Uterus (tissue), 4 donors: ENCODE results near the gene BUD31. TPM values are rescaled to one million over a fixed set of nuclear protein-coding genes. Genes with fewer than 3 reads are reported as not detected.

Experiments
- DNase-seq, 2 donors: peaks; one replicate each; pipeline ENCODE4 v3.0.0-alpha.2; 2019 to 2020
- H3K27ac ChIP-seq, 2 donors: fragments of 200-600 bp; sonication (generic); 1 replicate in 1 of 2; 2 replicates in 1 of 2; pipeline ENCODE4 v1.5.1; 2016 to 2018
- H3K27me3 ChIP-seq, 2 donors: fragments of 200-600 bp; sonication (generic); one replicate each; pipeline ENCODE4 v1.5.1; 2018 to 2019; ENCODE audit warnings: control low read depth in 1 of 2
- H3K36me3 ChIP-seq, 2 donors: fragments of 200-600 bp; sonication (generic); one replicate each; pipeline ENCODE4 v1.5.1; 2019; ENCODE audit warnings: control low read depth in 1 of 2
- H3K4me1 ChIP-seq, 2 donors: fragments of 200-600 bp; sonication (generic); one replicate each; pipeline ENCODE4 v1.5.1; 2018 to 2019; ENCODE audit warnings: control low read depth in 1 of 2
- H3K4me3 ChIP-seq, 2 donors: fragments of 200-600 bp; sonication (generic); 1 replicate in 1 of 2; 2 replicates in 1 of 2; pipeline ENCODE4 v1.5.1; 2018 to 2019; ENCODE audit warnings: mild to moderate bottlenecking in 1 of 2
- H3K9me3 ChIP-seq, 2 donors: fragments of 200-600 bp; sonication (generic); one replicate each; pipeline ENCODE4 v1.5.1; 2019; ENCODE audit warnings: control low read depth in 1 of 2
- POLR2A ChIP-seq, 2 donors: fragments of 450-650 bp; IDR thresholded peaks; one replicate each; pipeline ENCODE4 v1.6.1; 2016; ENCODE audit warnings: antibody characterized with exemption in 2 of 2, mild to moderate bottlenecking in 1 of 2, moderate library complexity in 1 of 2
- intact Hi-C: fragments of 100-400 bp; cut with DNase I; formaldehyde crosslinking; loops from one replicate; pipeline ENCODE4 v1.15.1; 2023; ENCODE audit warnings: low total_unique reads
- total RNA-seq, 4 donors: library from RNA; depleted of rRNA in 3 of 4; stranded (reverse); fragments of >200 nt in 3 of 4; gene quantifications; one replicate each; pipeline versions ENCODE4 v1.1.0 to v1.2.4, GENCODE V29; 2014 to 2023
- TF ChIP-seq, protein P1 (sequence below), 4 experiments: fragments of 200-600 bp in 2 of 4; fragments of 450-650 bp in 2 of 4; sonication (generic) in 2 of 4; IDR thresholded peaks; one replicate each; pipeline ENCODE4 v1.5.1; 2016 to 2019; ENCODE audit warnings: antibody characterized with exemption in 4 of 4, mild to moderate bottlenecking in 2 of 4, moderate library complexity in 1 of 4
- donor health status: DM: yes; HTN: yes; CAD: no.

BUD31 gene
- total RNA-seq, 4 donors from 2014 or later, result 29.4 to 93.2 (median 54.4) TPM

DNA sequence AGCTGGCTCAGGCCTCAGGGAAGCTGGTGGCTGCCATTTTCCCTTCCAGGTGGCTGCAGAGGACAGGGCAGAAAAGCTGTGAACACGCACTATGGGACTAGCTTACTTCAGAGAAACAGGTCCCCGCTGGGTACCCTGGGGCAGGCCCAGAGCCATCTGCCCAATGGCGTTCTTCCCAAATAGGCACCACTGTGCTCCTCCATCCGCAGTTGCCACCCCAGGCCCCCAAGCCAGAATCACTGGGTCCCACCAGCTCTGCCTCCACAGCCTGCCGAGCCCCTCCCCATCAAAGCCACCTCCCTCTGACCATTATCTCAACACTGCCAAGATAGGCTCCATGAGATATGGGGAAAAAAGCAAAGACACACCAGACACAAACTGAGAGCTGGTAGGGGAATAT is 11.4 kb downstream of the BUD31 start:
- H3K4me1 ChIP-seq, result no peaks in the 10 kb centered on the region
- DNase-seq, result no peak
- TF ChIP-seq POLR2A (IDR thresholded peaks at IDR 0.05), result no peak
- TF ChIP-seq, protein P1, sequence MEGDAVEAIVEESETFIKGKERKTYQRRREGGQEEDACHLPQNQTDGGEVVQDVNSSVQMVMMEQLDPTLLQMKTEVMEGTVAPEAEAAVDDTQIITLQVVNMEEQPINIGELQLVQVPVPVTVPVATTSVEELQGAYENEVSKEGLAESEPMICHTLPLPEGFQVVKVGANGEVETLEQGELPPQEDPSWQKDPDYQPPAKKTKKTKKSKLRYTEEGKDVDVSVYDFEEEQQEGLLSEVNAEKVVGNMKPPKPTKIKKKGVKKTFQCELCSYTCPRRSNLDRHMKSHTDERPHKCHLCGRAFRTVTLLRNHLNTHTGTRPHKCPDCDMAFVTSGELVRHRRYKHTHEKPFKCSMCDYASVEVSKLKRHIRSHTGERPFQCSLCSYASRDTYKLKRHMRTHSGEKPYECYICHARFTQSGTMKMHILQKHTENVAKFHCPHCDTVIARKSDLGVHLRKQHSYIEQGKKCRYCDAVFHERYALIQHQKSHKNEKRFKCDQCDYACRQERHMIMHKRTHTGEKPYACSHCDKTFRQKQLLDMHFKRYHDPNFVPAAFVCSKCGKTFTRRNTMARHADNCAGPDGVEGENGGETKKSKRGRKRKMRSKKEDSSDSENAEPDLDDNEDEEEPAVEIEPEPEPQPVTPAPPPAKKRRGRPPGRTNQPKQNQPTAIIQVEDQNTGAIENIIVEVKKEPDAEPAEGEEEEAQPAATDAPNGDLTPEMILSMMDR (IDR thresholded peaks at IDR 0.05), result no peak
- H3K36me3 ChIP-seq, result no peaks in the 10 kb centered on the region
- no peak overlapping the region for H3K4me3 ChIP-seq
- intact Hi-C loops, result no loop called here
- no peaks in the 10 kb centered on the region for H3K9me3 ChIP-seq
- H3K27me3 ChIP-seq, result no peaks in the 10 kb centered on the region
- H3K27ac ChIP-seq, result no peak overlapping the region

DNA sequence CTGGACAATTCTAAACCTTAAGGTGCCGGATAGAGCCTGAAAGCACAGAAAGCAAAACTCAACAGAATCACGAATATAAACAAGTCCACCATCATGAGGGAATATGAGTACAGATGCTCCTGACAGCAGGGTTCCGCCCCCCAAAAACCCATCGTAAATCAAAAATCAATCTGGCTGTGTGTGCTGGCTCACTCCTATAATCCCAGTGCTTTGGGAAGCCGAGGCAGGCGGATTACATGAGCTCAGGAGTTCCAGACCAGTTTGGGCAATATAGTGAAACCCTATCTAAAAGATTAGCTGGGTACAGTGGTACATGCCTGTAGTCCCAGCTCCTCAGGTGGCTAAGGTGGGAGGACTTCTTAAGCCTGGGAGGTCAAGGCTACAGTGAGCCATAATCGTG is 12.2 kb downstream of the BUD31 start:
- Histone ChIP-seq H3K4me3 (no peak overlapping the region), H3K27me3 (no peaks in the 10 kb centered on the region), H3K27ac (no peak overlapping the region), H3K4me1 (no peaks in the 10 kb centered on the region), H3K9me3 (no peaks in the 10 kb centered on the region), H3K36me3 (no peaks in the 10 kb centered on the region)
- TF ChIP-seq, protein P1 (IDR thresholded peaks at IDR 0.05), result no peak
- no peak for DNase-seq
- intact Hi-C loops, result no loop called here

DNA sequence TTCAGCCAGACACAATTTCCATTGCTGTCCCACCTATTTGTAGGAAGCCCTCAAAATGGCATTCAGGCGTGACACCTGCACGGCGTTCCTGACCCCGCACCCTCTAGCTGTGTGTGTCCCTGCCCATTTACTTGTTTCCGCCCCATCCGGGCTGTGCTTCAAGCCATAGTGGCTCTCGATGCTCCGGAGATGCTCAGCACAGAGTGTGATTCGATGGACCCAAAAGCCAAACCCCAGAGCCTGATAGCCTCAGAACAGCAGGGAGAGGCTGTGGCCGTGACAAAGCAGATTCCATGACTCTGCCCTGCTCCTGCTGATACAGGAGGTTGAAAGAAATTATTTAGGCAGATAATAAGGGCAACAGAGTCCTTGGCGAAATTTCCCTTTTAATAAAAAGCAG is 13.4 kb downstream of the BUD31 start:
- intact Hi-C loops, result no loop called here
- Histone ChIP-seq H3K27me3 (no peaks in the 10 kb centered on the region), H3K27ac (no peak overlapping the region), H3K9me3 (no peaks in the 10 kb centered on the region), H3K36me3 (no peaks in the 10 kb centered on the region), H3K4me1 (no peaks in the 10 kb centered on the region), H3K4me3 (no peak overlapping the region)
- no peak for TF ChIP-seq POLR2A (IDR thresholded peaks at IDR 0.05)
- TF ChIP-seq, protein P1 (IDR thresholded peaks at IDR 0.05), result no peak
- DNase-seq, result no peak

DNA sequence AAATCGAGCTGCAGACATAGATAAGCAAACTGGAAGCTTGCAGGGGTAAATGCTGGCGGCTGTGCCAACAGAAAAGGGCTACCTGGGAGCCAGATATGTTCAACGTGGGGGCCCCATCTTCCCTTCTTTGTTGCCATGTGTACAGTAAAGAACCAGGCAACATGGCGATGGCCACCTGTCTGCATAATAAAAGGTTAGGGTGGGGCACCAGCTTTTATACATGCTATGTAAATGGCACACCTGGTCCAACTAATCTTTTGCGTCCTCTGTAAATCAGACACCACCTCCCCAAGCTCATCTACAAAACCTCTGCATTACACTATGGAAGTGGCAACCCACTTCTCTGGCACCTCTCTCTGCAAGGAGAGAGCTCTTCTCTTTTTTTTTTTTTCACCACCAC is 13.9 kb downstream of the BUD31 start:
- H3K4me3 ChIP-seq, result no peak overlapping the region
- no peaks in the 10 kb centered on the region for H3K27me3 ChIP-seq
- no peaks in the 10 kb centered on the region for H3K4me1 ChIP-seq
- no peak for DNase-seq
- no peaks in the 10 kb centered on the region for H3K9me3 ChIP-seq
- H3K27ac ChIP-seq, result no peak overlapping the region
- no peak for TF ChIP-seq POLR2A (IDR thresholded peaks at IDR 0.05)
- TF ChIP-seq, protein P1 (IDR thresholded peaks at IDR 0.05), result no peak
- no peaks in the 10 kb centered on the region for H3K36me3 ChIP-seq
- intact Hi-C loops, result no loop called here

DNA sequence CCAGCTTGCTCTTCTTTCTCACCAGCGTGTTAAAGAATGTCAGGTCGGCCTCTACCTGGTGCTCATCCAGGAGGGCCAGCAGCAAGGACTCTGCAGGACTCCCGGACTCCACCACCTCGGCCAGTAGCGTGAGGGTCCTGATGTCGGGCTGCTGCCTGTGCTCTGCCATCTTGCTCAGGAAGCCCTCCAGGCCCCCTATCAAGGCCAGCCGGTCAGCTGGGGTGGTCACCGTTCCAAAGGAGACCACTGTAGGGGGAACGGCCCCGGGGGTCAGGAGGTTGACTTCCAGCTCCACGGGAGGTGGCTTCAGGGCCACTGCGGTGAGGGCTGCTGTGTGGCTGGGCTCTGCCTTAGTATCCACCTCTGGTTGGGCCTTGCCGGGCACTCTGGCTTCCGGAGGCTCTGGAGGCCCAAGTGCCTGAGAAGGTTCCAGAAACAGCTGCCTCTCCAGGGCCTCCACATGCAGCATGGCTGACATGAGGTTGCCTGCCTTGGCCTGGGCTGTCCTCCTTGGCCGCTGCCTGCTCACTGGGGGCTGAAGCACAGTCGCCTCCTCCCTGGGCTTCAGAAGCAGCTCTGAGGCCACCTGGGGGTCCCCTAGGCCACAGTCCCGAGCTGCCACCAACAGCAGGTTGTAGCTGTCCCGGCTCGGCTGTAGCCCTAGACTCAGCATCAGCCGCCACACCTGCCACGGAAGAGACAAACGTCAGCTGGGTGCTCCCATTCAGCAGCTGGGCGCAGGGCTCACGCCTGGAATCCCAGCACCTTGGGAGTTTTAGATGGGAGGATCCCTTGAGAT is 16.4 kb downstream of the BUD31 start:
- Histone ChIP-seq H3K27me3 (no peaks in the 10 kb centered on the region), H3K27ac (no peak overlapping the region), H3K36me3 (no peaks in the 10 kb centered on the region), H3K4me3 (no peak overlapping the region), H3K4me1 (no peaks in the 10 kb centered on the region), H3K9me3 (no peaks in the 10 kb centered on the region)
- TF ChIP-seq, protein P1 (IDR thresholded peaks at IDR 0.05), result no peak
- TF ChIP-seq POLR2A (IDR thresholded peaks at IDR 0.05), result no peak
- intact Hi-C loops, result no loop called here
- no peak for DNase-seq
